K562 (cell line): ENCODE data around the gene TMEM164. TPM values are rescaled to one million over a fixed set of nuclear protein-coding genes. Genes with fewer than 3 reads are reported as not detected.

ENCODE experiments used
- ATAC-seq: fragments of 200-7000 bp; cut with Tn5 transposase; 3 replicates; pipeline ENCODE4 v1.9.1; 2020; ENCODE audit warnings: moderate library complexity
- BruUV-seq: library from RNA; stranded (reverse); fragments of 400-500 nt; replicated peaks from 2 replicates; lab custom pipeline; 2021; lab: Mats Ljungman, UMichigan
- CTCF ChIA-PET: fragments of 300-600 bp; formaldehyde crosslinking; extraction: SDS; loops from one replicate; lab custom pipeline; 2021; ENCODE audit warnings: low intra/inter-chr PET ratio; lab: Yijun Ruan, JAX
- POLR2A ChIA-PET: fragments of 300-600, 350-650 bp; sonication (Branson Sonifier 250); formaldehyde crosslinking; extraction: SDS; loops from one replicate; lab custom pipeline; 2021; ENCODE audit warnings: antibody characterized with exemption, inconsistent platforms; lab: Yijun Ruan, JAX
- DNase-seq, 4 experiments: peaks; one replicate each; pipeline versions ENCODE4 v3.0.0 to v3.0.0-alpha.2; 2011 to 2018; ENCODE audit warnings: low spot score in 3 of 4, mixed read lengths in 3 of 4; ENCODE audit errors: extremely low read depth in 1 of 4
- FAIRE-seq: peaks from 2 replicates; lab custom pipeline; 2011; peaks lifted over from hg19 to GRCh38; lab: Jason Lieb, UNC
- H2AFZ ChIP-seq: 2 replicates; pipeline ENCODE4 v1.6.0; 2011; ENCODE audit warnings: low read depth, low read length, control low read depth, inconsistent platforms
- H3K27ac ChIP-seq: fragments of 200-600 bp; 3 replicates; pipeline ENCODE4 v1.8.0; 2011; ENCODE audit warnings: low read depth, mild to moderate bottlenecking, control low read depth, inconsistent platforms, low read length, moderate library complexity, mixed read lengths; ENCODE audit errors: extremely low read depth
- H3K27me3 ChIP-seq, 2 experiments: fragments of 300-600 bp in 1 of 2; 2 replicates in 1 of 2; 3 replicates in 1 of 2; pipeline versions ENCODE4 v1.6.0 to v1.8.0; 2011; ENCODE audit warnings: inconsistent platforms in 2 of 2, low read length in 2 of 2, mild to moderate bottlenecking in 1 of 2, mixed read lengths in 1 of 2, moderate library complexity in 1 of 2; ENCODE audit not compliant: control insufficient read depth in 2 of 2, insufficient read depth in 2 of 2
- H3K36me3 ChIP-seq: fragments of 300-600 bp; 3 replicates; pipeline ENCODE4 v1.8.0; 2011; ENCODE audit warnings: mild to moderate bottlenecking, low read length, inconsistent platforms; ENCODE audit not compliant: control insufficient read depth, insufficient read depth
- H3K4me1 ChIP-seq, 2 experiments: fragments of 200-600 bp in 1 of 2; replicated peaks in 1 of 2; 2 replicates in 1 of 2; 3 replicates in 1 of 2; pipeline versions ENCODE4 v1.5.1 to v1.8.0; 2011; ENCODE audit warnings: inconsistent platforms in 2 of 2, low read length in 2 of 2, mild to moderate bottlenecking in 1 of 2, mixed read lengths in 1 of 2, moderate library complexity in 1 of 2; ENCODE audit not compliant: control insufficient read depth in 2 of 2, insufficient read depth in 2 of 2
- H3K4me2 ChIP-seq: 2 replicates; pipeline ENCODE4 v1.6.1; 2011; ENCODE audit warnings: low read length, control low read depth, inconsistent platforms, mixed read lengths; ENCODE audit not compliant: insufficient read depth
- H3K4me3 ChIP-seq: fragments of 200-600 bp; sonication (generic), shearing (Covaris generic); 2 replicates; pipeline ENCODE4 v1.5.1; 2016; ENCODE audit warnings: control low read depth, inconsistent platforms
- H3K79me2 ChIP-seq: fragments of 200-600 bp; 3 replicates; pipeline ENCODE4 v1.8.0; 2011; ENCODE audit warnings: low read length, inconsistent platforms; ENCODE audit not compliant: control insufficient read depth, insufficient read depth
- H3K9ac ChIP-seq, 2 experiments: 2 replicates each; pipeline versions ENCODE4 v1.6.0 to v1.6.1; 2011; ENCODE audit warnings: low read depth in 2 of 2, low read length in 2 of 2, control low read depth in 1 of 2, inconsistent platforms in 1 of 2, mild to moderate bottlenecking in 1 of 2, mixed read lengths in 1 of 2; ENCODE audit not compliant: insufficient read depth in 1 of 2
- H3K9me1 ChIP-seq: one replicate; pipeline ENCODE4 v1.6.0; 2011; ENCODE audit warnings: inconsistent platforms, mild to moderate bottlenecking, low read length, moderate library complexity; ENCODE audit not compliant: control insufficient read depth, insufficient read depth
- H3K9me3 ChIP-seq: replicated peaks from 2 replicates; pipeline ENCODE4 v1.5.1; 2011; ENCODE audit warnings: low read depth, low read length, inconsistent platforms; ENCODE audit not compliant: control insufficient read depth, insufficient read depth
- H4K20me1 ChIP-seq: replicated peaks from 2 replicates; pipeline ENCODE4 v1.6.1; 2011; ENCODE audit warnings: low read length, inconsistent platforms, mixed read lengths; ENCODE audit not compliant: control insufficient read depth, insufficient read depth
- C11orf30 ChIP-seq: fragments of 450-650 bp; IDR thresholded peaks from 2 replicates; pipeline ENCODE4 v1.6.1; 2016; ENCODE audit warnings: low read depth, mild to moderate bottlenecking
- EGR1 ChIP-seq: fragments of 450-650 bp; conservative IDR thresholded peaks from 2 replicates; pipeline ENCODE4 v1.6.1; 2017; ENCODE audit warnings: mild to moderate bottlenecking
- EP300 ChIP-seq: IDR thresholded peaks from 2 replicates; pipeline ENCODE4 v1.6.1; 2012; ENCODE audit warnings: low read length, improper control_type of control experiment
- HDGF ChIP-seq: fragments of 450-650 bp; IDR thresholded peaks from 2 replicates; pipeline ENCODE4 v1.6.1; 2016
- ILK ChIP-seq: fragments of 450-650 bp; IDR thresholded peaks from 2 replicates; pipeline ENCODE4 v1.6.1; 2016; ENCODE audit warnings: missing genetic modification characterization, low read depth, mild to moderate bottlenecking, missing compliant biosample characterization, moderate library complexity, borderline replicate concordance
- JUN ChIP-seq, 2 experiments: sonication (generic) in 1 of 2; formaldehyde crosslinking in 1 of 2; IDR thresholded peaks; 2 replicates each; pipeline versions ENCODE4 v1.6.1 to v1.8.0; 2012 to 2022; ENCODE audit warnings: borderline replicate concordance in 2 of 2, mild to moderate bottlenecking in 2 of 2, improper control_type of control experiment in 1 of 2, low read depth in 1 of 2, low read length in 1 of 2, missing genetic modification reagents in 1 of 2
- MAFG ChIP-seq: fragments of 450-650 bp; conservative IDR thresholded peaks from 2 replicates; pipeline ENCODE4 v1.6.1; 2016; ENCODE audit warnings: missing genetic modification characterization, missing compliant biosample characterization
- MTF1 ChIP-seq: fragments of 250-450 bp; sonication (Bioruptor Pico); IDR thresholded peaks from 2 replicates; pipeline ENCODE4 v1.9.0; 2021; ENCODE audit warnings: moderate library complexity, mild to moderate bottlenecking, inconsistent platforms, borderline replicate concordance
- NELFE ChIP-seq: IDR thresholded peaks from 2 replicates; pipeline ENCODE4 v1.6.1; 2011; ENCODE audit warnings: mild to moderate bottlenecking; ENCODE audit not compliant: insufficient read depth, insufficient read length
- PHF20 ChIP-seq: fragments of 450-650 bp; IDR thresholded peaks from 2 replicates; pipeline ENCODE4 v1.6.1; 2018; ENCODE audit not compliant: partially characterized antibody
- RNF2 ChIP-seq: sonication (generic); IDR thresholded peaks from 2 replicates; pipeline ENCODE4 v1.6.1; 2016
- SMARCA4 ChIP-seq: fragments of 450-650 bp; IDR thresholded peaks from 2 replicates; pipeline ENCODE4 v1.6.1; 2016
- SMARCC2 ChIP-seq: fragments of 450-650 bp; IDR thresholded peaks from 2 replicates; pipeline ENCODE4 v1.6.1; 2017; ENCODE audit warnings: antibody characterized with exemption, moderate library complexity, mild to moderate bottlenecking, low read depth
- SOX6 ChIP-seq: fragments of 450-650 bp; IDR thresholded peaks from 2 replicates; pipeline ENCODE4 v1.6.1; 2014; ENCODE audit warnings: mild to moderate bottlenecking
- TAF7 ChIP-seq: fragments of 450-650 bp; IDR thresholded peaks from 2 replicates; pipeline ENCODE4 v1.6.1; 2016; ENCODE audit warnings: missing genetic modification characterization, missing compliant biosample characterization
- TEAD4 ChIP-seq, 2 experiments: sonication (generic) in 1 of 2; formaldehyde crosslinking in 1 of 2; IDR thresholded peaks; 2 replicates each; pipeline versions ENCODE4 v1.6.1 to v1.8.0; 2012 to 2022; ENCODE audit warnings: borderline replicate concordance in 1 of 2, inconsistent platforms in 1 of 2, low read length in 1 of 2, mild to moderate bottlenecking in 1 of 2, missing genetic modification reagents in 1 of 2
- ZBTB7A ChIP-seq: IDR thresholded peaks from 2 replicates; pipeline ENCODE4 v1.6.1; 2011; ENCODE audit warnings: low read depth, mild to moderate bottlenecking, low read length, moderate library complexity, borderline replicate concordance; ENCODE audit not compliant: control insufficient read depth
- ZNF124 ChIP-seq: sonication (generic); formaldehyde crosslinking; IDR thresholded peaks from 2 replicates; pipeline ENCODE4 v1.8.1; 2022; ENCODE audit warnings: missing genetic modification reagents
- ZNF143 ChIP-seq: sonication (generic); formaldehyde crosslinking; IDR thresholded peaks from 2 replicates; pipeline ENCODE4 v1.9.0; 2022; ENCODE audit warnings: mild to moderate bottlenecking, missing genetic modification reagents
- ZNF263 ChIP-seq: sonication (generic); formaldehyde crosslinking; IDR thresholded peaks from 2 replicates; pipeline ENCODE4 v1.8.0; 2022; ENCODE audit warnings: mild to moderate bottlenecking, missing genetic modification reagents, borderline replicate concordance
- ZNF41 ChIP-seq: fragments of 250-450 bp; sonication (Bioruptor Pico); conservative IDR thresholded peaks from 2 replicates; pipeline ENCODE4 v1.4.0; 2020; ENCODE audit warnings: mild to moderate bottlenecking
- WGBS: fragments of 100-300 bp; shearing (Covaris generic); methylation state at CpG from one replicate; pipeline ENCODE4 v1.1.6; 2016; ENCODE audit warnings: low coverage, mixed read lengths; ENCODE audit not compliant: insufficient coverage; ENCODE audit errors: missing lambda C conversion rate; 5-methylcytosine and 5-hydroxymethylcytosine counted together
- in situ Hi-C: fragments of 300-500 bp; cut with MboI; formaldehyde crosslinking; loops from 4 replicates; pipeline ENCODE4 v1.15.0; 2018; ENCODE audit warnings: inconsistent platforms, mixed read lengths
- intact Hi-C: fragments of 100-400 bp; cut with micrococcal nuclease; formaldehyde crosslinking; loops from 2 replicates; pipeline ENCODE4 v1.14.2; 2022
- polyA plus RNA-seq, 8 experiments: library from polyadenylated mRNA; depleted of rRNA in 4 of 8; stranded (reverse) in 5 of 8; unstranded in 3 of 8; fragments of >200 nt; fragmentation: Nextera tagmentation in 2 of 8; fragmentation: Illumina TruSeq in 1 of 8; extraction: Ambion mirVana in 2 of 8; extraction: Trizol in 1 of 8; gene quantifications; 2 replicates each; pipeline versions ENCODE4 v1.2.1 to v1.2.3, GENCODE V29; 2011 to 2014; ENCODE audit warnings: inconsistent platforms in 1 of 8, missing spikeins in 1 of 8
- total RNA-seq, 7 experiments: library from RNA; depleted of rRNA in 6 of 7; stranded (reverse); fragments of >200 nt in 6 of 7; fragmentation: Illumina TruSeq in 2 of 7; extraction: Trizol in 2 of 7; gene quantifications; 2 replicates each; pipeline versions ENCODE4 v1.2.1 to v1.2.3, GENCODE V29; 2011 to 2021; ENCODE audit warnings: low replicate concordance in 1 of 7
- TF ChIP-seq, protein P1 (sequence below): fragments of 450-650 bp; IDR thresholded peaks from one replicate; pipeline ENCODE4 v1.6.1; 2018; ENCODE audit warnings: mild to moderate bottlenecking, moderate library complexity; ENCODE audit not compliant: partially characterized antibody

Gene TMEM164
- total and polyA plus RNA-seq, 9 of the 15 experiments (the other 6 are each of a cell fraction or from before 2014, with no cell fraction given): 2.4 to 57.3 (median 23.1) TPM

DNA sequence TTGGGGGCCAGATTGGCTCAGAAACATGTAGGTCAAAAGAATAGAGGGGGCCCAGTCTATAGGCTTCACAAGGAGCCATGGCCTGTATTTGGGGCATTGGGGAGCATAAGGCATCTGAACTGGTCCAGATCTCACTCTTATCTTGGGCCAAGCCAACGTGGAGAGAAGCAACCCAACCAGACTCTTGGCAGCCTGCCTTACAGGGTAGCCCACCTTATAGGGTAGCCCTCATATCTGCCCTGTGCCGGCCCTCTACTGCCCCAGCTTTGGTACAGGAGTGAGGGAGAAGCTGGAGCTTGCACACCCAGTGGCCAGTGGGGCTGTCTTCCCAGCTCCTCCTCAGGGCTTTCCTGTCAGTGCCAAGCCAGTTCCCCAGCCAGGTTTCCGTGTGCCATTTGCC is 172.8 kb downstream of the TMEM164 start (continued):
- TF ChIP-seq JUN (IDR thresholded peaks at IDR 0.05; ENCODE audit: borderline replicate concordance, low read depth, low read length) (no peak), JUN (CRISPR knock-in tag; IDR thresholded peaks at IDR 0.05; ENCODE audit: borderline replicate concordance) (no peak), ZNF263 (CRISPR knock-in tag) (no peak), HDGF (no peak), PHF20 (no peak)

DNA sequence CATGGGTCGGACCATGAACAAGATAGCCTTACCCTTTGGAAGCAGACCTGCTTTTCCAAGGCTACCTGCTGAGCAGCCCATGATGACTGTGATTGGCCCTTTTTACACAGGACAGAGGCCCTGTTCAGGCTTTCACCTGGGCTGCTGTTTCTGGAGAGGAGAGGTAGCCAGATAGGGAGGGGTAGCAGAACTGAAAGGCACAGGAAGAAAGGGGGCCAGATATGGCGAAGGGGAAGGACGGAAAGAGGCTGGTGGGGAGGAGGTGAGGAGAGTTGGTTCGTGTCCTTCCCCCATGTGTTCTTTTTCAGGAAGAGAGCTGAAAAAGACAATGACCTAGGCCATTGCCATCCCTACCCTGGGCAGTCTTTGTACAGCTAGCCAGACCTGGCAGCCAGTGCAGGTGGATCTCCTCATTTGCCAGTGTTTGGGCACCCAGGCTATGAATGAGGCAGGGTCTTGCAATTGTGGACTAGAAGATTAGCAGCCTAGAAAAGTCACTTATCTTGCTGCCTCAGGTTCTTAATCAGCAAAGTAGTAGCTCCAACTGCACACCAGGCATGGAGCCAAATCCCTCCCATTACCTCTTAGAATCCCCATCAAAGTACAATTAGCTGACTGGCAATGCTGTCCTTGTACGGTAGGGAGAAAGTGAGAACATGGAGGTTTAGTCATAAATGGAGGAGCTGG is 175.4 kb downstream of the TMEM164 start:
- Histone ChIP-seq H3K4me2 (peak overlapping the region; percentile 81), H3K4me3 (no peak overlapping the region), H3K9me3 (no peaks in the 10 kb centered on the region; the same call in 1 of the 2 replicates), H3K4me1 (peaks cover 24 to 46% of the 10 kb centered on the region in 2 experiments), H3K36me3 (peaks cover 33% of the 10 kb centered on the region; the same call in 2 of the 3 replicates), H2AFZ (peak overlapping the region; percentile 74; the same call in 1 of the 2 replicates), H3K27ac (peak overlapping the region; percentile 94), H3K9me1 (peaks cover 4% of the 10 kb centered on the region), H3K9ac (peak overlapping the region; percentile 62 to 88), H4K20me1 (no peaks in the 10 kb centered on the region), H3K27me3 (no peaks in the 10 kb centered on the region), H3K79me2 (peaks cover 12% of the 10 kb centered on the region)
- peak; percentile 86 for ATAC-seq
- intact Hi-C loops: loop anchor here (5.0 kb wide), 1 partner anchor 139 kb away; the partner anchor contains the start of gene AMMECR1
- in situ Hi-C loops: no loop called here
- no TSS peak for BruUV-seq
- ChIA-PET CTCF (no interaction called here), POLR2A (interaction anchor here (0.8 to 2.2 kb wide), 7 partner anchors 10 to 233 kb away, joined by 3 to 7 read pairs (median 4); partner anchors contain the start of gene AMMECR1)
- peak; percentile 39 to 95 (median 63) for DNase-seq
- FAIRE-seq: peak; percentile 98
- WGBS: 0% methylated on average over 3 of the region's 5 CpGs
- peak; percentile 94 for TF ChIP-seq SMARCA4
- peak; percentile 82 for TF ChIP-seq SMARCC2
- TF ChIP-seq ZBTB7A: no peak; the same call in 1 of the 2 replicates
- no peak for TF ChIP-seq TAF7
- TF ChIP-seq, protein P1, sequence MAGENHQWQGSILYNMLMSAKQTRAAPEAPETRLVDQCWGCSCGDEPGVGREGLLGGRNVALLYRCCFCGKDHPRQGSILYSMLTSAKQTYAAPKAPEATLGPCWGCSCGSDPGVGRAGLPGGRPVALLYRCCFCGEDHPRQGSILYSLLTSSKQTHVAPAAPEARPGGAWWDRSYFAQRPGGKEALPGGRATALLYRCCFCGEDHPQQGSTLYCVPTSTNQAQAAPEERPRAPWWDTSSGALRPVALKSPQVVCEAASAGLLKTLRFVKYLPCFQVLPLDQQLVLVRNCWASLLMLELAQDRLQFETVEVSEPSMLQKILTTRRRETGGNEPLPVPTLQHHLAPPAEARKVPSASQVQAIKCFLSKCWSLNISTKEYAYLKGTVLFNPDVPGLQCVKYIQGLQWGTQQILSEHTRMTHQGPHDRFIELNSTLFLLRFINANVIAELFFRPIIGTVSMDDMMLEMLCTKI: no peak
- TF ChIP-seq MAFG (tag): peak; percentile 84
- TF ChIP-seq EP300: peak; percentile 93
- no peak for TF ChIP-seq ZNF41 (CRISPR knock-in tag)
- TF ChIP-seq NELFE: no peak
- TF ChIP-seq EGR1: no peak
- TF ChIP-seq MTF1 (CRISPR knock-in tag): no peak
- TF ChIP-seq C11orf30: peak; percentile 91
- no peak for TF ChIP-seq ZNF124 (CRISPR knock-in tag)
- TF ChIP-seq ILK (tag): no peak
- TF ChIP-seq RNF2: no peak; the same call in 1 of the 2 replicates
- TF ChIP-seq ZNF143 (CRISPR knock-in tag): no peak
- TF ChIP-seq TEAD4 (IDR thresholded peaks at IDR 0.05; ENCODE audit: low read length): peak; percentile 96
- no peak for TF ChIP-seq TEAD4 (CRISPR knock-in tag; IDR thresholded peaks at IDR 0.05; ENCODE audit: borderline replicate concordance)
- TF ChIP-seq SOX6: peak; percentile 90
